ENCODE data around the gene HACD1.
A peak's percentile ranks its signal among the peaks of the same experiment; 100 is the strongest.

Gene HACD1

DNA sequence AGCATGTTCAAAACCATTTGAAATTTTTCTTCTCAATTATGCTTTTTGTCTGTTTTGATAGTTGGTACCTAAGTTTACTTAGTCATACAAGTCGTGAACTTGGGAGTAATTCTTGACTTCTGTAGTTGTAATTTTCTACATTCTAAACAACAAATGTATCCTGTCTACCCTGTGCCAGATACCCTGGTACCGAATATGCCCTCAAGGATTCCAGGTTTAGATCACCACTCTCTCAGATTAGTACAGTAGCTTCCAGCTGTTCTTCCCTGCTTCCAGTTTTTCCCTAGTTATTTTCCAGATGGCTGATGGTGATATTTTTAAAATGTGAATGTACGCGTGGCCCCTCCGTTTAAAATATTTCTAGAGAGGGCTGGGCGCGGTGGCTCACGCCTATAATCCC, 33.2 kb upstream of the HACD1 start:
- TF ChIP-seq, protein P1, sequence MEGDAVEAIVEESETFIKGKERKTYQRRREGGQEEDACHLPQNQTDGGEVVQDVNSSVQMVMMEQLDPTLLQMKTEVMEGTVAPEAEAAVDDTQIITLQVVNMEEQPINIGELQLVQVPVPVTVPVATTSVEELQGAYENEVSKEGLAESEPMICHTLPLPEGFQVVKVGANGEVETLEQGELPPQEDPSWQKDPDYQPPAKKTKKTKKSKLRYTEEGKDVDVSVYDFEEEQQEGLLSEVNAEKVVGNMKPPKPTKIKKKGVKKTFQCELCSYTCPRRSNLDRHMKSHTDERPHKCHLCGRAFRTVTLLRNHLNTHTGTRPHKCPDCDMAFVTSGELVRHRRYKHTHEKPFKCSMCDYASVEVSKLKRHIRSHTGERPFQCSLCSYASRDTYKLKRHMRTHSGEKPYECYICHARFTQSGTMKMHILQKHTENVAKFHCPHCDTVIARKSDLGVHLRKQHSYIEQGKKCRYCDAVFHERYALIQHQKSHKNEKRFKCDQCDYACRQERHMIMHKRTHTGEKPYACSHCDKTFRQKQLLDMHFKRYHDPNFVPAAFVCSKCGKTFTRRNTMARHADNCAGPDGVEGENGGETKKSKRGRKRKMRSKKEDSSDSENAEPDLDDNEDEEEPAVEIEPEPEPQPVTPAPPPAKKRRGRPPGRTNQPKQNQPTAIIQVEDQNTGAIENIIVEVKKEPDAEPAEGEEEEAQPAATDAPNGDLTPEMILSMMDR (conservative IDR thresholded peaks at IDR 0.05; ENCODE audit: low read depth) = no peak
- ChIA-PET POLR2A (ENCODE audit: low non-redundant PET) (no interaction called here), CTCF (interaction anchor here (0.6 kb wide), 1 partner anchor 421 kb away, joined by 4 read pairs; no protein-coding TSS in a partner anchor)
- no peak overlapping the region for H3K27ac ChIP-seq
- DNase-seq (ENCODE audit: low spot score) = no peak

DNA sequence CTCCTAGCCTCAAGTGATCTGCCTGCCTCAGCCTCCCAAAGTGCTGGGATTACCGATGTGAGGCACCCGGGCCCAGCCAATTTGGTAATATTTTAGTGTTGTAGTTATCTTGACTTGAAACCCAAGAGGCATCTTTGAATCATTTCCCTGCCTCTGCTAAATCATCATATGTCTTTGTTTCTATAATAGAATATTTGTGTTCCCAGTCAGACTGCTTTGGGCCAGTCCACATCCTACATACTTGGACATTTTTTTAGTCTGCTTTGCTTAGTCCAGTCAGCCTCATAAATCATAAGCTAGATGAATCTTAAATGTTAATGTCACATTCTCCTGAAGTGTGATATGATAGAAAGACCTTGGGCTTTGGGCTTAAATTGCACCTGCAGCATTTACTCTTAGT, 32.7 kb upstream of the HACD1 start:
- TF ChIP-seq, protein P1 (conservative IDR thresholded peaks at IDR 0.05; ENCODE audit: low read depth) = no peak
- no peak overlapping the region for H3K27ac ChIP-seq
- POLR2A ChIA-PET (ENCODE audit: low non-redundant PET) = no interaction called here
- CTCF ChIA-PET = interaction anchor here (0.6 kb wide), 1 partner anchor 420 kb away, joined by 4 read pairs; no protein-coding TSS in a partner anchor
- no peak for DNase-seq (ENCODE audit: low spot score)

DNA sequence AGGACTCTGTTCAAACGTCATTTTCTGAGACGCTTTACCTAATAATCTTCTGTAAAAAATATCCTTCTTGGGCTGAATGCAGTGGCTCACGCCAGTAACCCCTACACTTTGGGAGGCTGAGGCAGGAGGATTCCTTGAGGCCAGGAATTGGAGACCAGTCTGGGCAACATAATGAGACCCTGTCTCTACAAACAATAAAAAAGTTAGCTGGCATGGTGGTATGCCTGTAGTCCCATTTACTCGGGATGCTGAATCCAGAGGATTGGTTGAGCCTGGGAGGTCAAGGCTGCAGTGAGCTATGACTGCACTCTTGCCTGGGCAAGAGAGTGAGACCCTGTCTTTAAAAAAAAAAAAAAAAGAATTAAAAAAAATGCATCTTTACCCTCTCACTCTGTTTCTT, 31.9 kb upstream of the HACD1 start:
- ChIA-PET CTCF (interaction anchor here (1.2 kb wide), 1 partner anchor 13 kb away, joined by 3 read pairs; no protein-coding TSS in a partner anchor), POLR2A (ENCODE audit: low non-redundant PET) (no interaction called here)
- TF ChIP-seq, protein P1 (conservative IDR thresholded peaks at IDR 0.05; ENCODE audit: low read depth) = no peak
- no peak for DNase-seq (ENCODE audit: low spot score)
- H3K27ac ChIP-seq = no peak overlapping the region

GRCh38 chr10:17648243-17649035, 31.3 kb upstream of the HACD1 start:
- CTCF ChIA-PET = interaction anchor here (0.6 to 1.2 kb wide), 2 partner anchors 14 to 422 kb away, joined by 3 read pairs; no protein-coding TSS in a partner anchor
- POLR2A ChIA-PET (ENCODE audit: low non-redundant PET) = no interaction called here
- no peak overlapping the region for H3K27ac ChIP-seq
- DNase-seq (ENCODE audit: low spot score) = no peak
- TF ChIP-seq, protein P1 (conservative IDR thresholded peaks at IDR 0.05; ENCODE audit: low read depth) = no peak

GRCh38 chr10:17647326-17647725, 30.2 kb upstream of the HACD1 start:
- TF ChIP-seq, protein P1 (conservative IDR thresholded peaks at IDR 0.05; ENCODE audit: low read depth) = no peak
- ChIA-PET POLR2A (ENCODE audit: low non-redundant PET) (no interaction called here), CTCF (no interaction called here)
- DNase-seq (ENCODE audit: low spot score) = no peak
- H3K27ac ChIP-seq = no peak overlapping the region

- peak; percentile 38 for DNase-seq (ENCODE audit: low spot score)
- TF ChIP-seq, protein P1 (conservative IDR thresholded peaks at IDR 0.05; ENCODE audit: low read depth) = no peak
- POLR2A ChIA-PET (ENCODE audit: low non-redundant PET) = interaction anchor here (0.8 kb wide), 1 partner anchor 29 kb away, joined by 4 read pairs; the partner anchor contains the start of gene HACD1
- CTCF ChIA-PET = no interaction called here
- H3K27ac ChIP-seq = no peak overlapping the region
These were observed 28.6 kb upstream of the HACD1 start for GRCh38 chr10:17645621-17646345.
